Fibroblast of skin of left quadriceps (primary cell): ENCODE measurements around the gene LZTFL1.

Source experiments
- DNase-seq, 2 experiments: peaks; one replicate each; pipeline ENCODE4 v3.0.0-alpha.2; 2013; ENCODE audit warnings: low read depth in 2 of 2

Gene LZTFL1

GRCh38 chr3:45814322-45814721 is 27.6 kb downstream of the LZTFL1 start:
- DNase-seq, result no peak

- no peak for DNase-seq
Observed at GRCh38 chr3:45807681-45808540, 34.0 kb downstream of the LZTFL1 start.

GRCh38 chr3:45807133-45807532 is 34.8 kb downstream of the LZTFL1 start:
- DNase-seq, result no peak

- no peak for DNase-seq
Observed at GRCh38 chr3:45806072-45806471, 35.8 kb downstream of the LZTFL1 start.

GRCh38 chr3:45803252-45803935 is 38.5 kb downstream of the LZTFL1 start:
- DNase-seq, result no peak

- DNase-seq, result no peak
Observed at GRCh38 chr3:45802146-45802545, 39.8 kb downstream of the LZTFL1 start.

GRCh38 chr3:45800611-45801010 is 41.3 kb downstream of the LZTFL1 start:
- no peak for DNase-seq

GRCh38 chr3:45799586-45799985 is 42.3 kb downstream of the LZTFL1 start:
- DNase-seq, result no peak

GRCh38 chr3:45798034-45798433 is 43.9 kb downstream of the LZTFL1 start:
- DNase-seq, result no peak

- no peak for DNase-seq
Observed at GRCh38 chr3:45796902-45797637, 44.8 kb downstream of the LZTFL1 start.

GRCh38 chr3:45795882-45796765 is 45.8 kb downstream of the LZTFL1 start, which contains the start of gene SLC6A20:
Gene SLC6A20 (minus strand): TSS chr3:45796536. CDS start chr3:45796419, 117 bp downstream.
- DNase-seq, result no peak

GRCh38 chr3:45795509-45795881 is 46.4 kb downstream of the LZTFL1 start:
- no peak for DNase-seq

- DNase-seq, result no peak
Observed at GRCh38 chr3:45794660-45795059, 47.3 kb downstream of the LZTFL1 start.

GRCh38 chr3:45794177-45794560 is 47.8 kb downstream of the LZTFL1 start:
- DNase-seq, result no peak

GRCh38 chr3:45793482-45794176 is 48.3 kb downstream of the LZTFL1 start:
- no peak for DNase-seq

GRCh38 chr3:45792516-45793172 is 49.3 kb downstream of the LZTFL1 start:
- no peak for DNase-seq

- DNase-seq, result no peak
Observed at GRCh38 chr3:45792036-45792435, 49.9 kb downstream of the LZTFL1 start.

GRCh38 chr3:45790596-45790995 is 51.3 kb downstream of the LZTFL1 start:
- no peak for DNase-seq

- no peak for DNase-seq
Observed at GRCh38 chr3:45789235-45789812, 52.6 kb downstream of the LZTFL1 start.

GRCh38 chr3:45787551-45787950 is 54.4 kb downstream of the LZTFL1 start:
- no peak for DNase-seq
